Measurements from ENCODE around the gene HIF3A. TPM values are rescaled to one million over a fixed set of nuclear protein-coding genes. Genes with fewer than 3 reads are reported as not detected.

The HIF3A gene
- total and polyA plus RNA-seq, 2 experiments from 2014 or later: 54.6 to 149 TPM

DNA sequence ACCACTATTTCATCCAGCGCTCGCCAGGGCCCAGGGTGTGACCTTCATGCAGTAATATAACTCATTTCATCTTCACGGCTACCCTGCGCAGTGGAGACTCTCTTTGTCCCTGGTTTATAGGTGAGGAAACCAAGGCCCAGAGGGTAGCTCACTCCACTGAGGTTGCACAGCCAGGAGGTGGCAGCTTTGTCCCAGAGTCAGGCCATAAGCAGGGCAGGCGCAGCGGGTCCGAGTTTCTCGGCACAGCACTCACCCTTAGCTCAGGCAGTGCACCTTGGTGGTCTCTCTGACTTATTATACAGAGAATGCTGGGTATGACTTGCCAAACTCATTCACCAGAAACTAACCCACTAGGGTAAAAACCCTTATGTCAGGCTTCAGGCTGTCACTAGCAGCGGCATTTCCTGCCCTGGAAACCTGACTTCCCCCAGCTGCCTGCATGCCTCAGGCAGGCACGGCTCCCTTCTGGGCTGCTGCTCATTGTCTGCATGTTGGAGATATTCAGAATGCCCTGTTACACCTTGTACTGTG lies 74.6 kb downstream of the HIF3A start:
- no peaks in the 10 kb centered on the region for H3K9me2 ChIP-seq (replicated peaks; ENCODE audit: insufficient read depth)
- no peaks in the 10 kb centered on the region for H3K9me3 ChIP-seq (ENCODE audit: low read depth)
- no peaks in the 10 kb centered on the region for H3K36me3 ChIP-seq (replicated peaks; ENCODE audit: insufficient read depth, low read depth)
- TF ChIP-seq EZH2phosphoT487 (IDR thresholded peaks at IDR 0.05; ENCODE audit: low read depth, severe bottlenecking, unreplicated experiment): no peak
- TF ChIP-seq, protein P1, sequence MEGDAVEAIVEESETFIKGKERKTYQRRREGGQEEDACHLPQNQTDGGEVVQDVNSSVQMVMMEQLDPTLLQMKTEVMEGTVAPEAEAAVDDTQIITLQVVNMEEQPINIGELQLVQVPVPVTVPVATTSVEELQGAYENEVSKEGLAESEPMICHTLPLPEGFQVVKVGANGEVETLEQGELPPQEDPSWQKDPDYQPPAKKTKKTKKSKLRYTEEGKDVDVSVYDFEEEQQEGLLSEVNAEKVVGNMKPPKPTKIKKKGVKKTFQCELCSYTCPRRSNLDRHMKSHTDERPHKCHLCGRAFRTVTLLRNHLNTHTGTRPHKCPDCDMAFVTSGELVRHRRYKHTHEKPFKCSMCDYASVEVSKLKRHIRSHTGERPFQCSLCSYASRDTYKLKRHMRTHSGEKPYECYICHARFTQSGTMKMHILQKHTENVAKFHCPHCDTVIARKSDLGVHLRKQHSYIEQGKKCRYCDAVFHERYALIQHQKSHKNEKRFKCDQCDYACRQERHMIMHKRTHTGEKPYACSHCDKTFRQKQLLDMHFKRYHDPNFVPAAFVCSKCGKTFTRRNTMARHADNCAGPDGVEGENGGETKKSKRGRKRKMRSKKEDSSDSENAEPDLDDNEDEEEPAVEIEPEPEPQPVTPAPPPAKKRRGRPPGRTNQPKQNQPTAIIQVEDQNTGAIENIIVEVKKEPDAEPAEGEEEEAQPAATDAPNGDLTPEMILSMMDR (IDR thresholded peaks at IDR 0.05; ENCODE audit: poor library complexity): no peak
- TF ChIP-seq EZH2 (IDR thresholded peaks at IDR 0.05; ENCODE audit: borderline replicate concordance): no peak
- peaks cover 18% of the 10 kb centered on the region for H3K4me1 ChIP-seq (ENCODE audit: insufficient read depth)
- no peak overlapping the region for H3K4me2 ChIP-seq
- no peak overlapping the region for H3K27ac ChIP-seq
- H3K79me2 ChIP-seq: peaks cover 36% of the 10 kb centered on the region
- no peak overlapping the region for H3K4me3 ChIP-seq
- WGBS (ENCODE audit: low lambda C conversion rate, missing lambda C conversion rate): 81% methylated on average over 10 of the region's 10 CpGs
- no peak overlapping the region for H2AFZ ChIP-seq
- no peak for DNase-seq (ENCODE audit: low spot score)
- H4K20me1 ChIP-seq (ENCODE audit: insufficient read depth, poor library complexity, severe bottlenecking): peaks cover 13% of the 10 kb centered on the region
- H3K27me3 ChIP-seq: no peaks in the 10 kb centered on the region

- peaks cover 34% of the 10 kb centered on the region for H3K79me2 ChIP-seq
- H2AFZ ChIP-seq: no peak overlapping the region
- H3K27me3 ChIP-seq: no peaks in the 10 kb centered on the region
- no peaks in the 10 kb centered on the region for H3K9me2 ChIP-seq (replicated peaks; ENCODE audit: insufficient read depth)
- H3K27ac ChIP-seq: peak overlapping the region; percentile 76
- no peaks in the 10 kb centered on the region for H3K36me3 ChIP-seq (replicated peaks; ENCODE audit: insufficient read depth, low read depth)
- 69% methylated on average over 11 of the region's 11 CpGs for WGBS (ENCODE audit: low lambda C conversion rate, missing lambda C conversion rate)
- no peaks in the 10 kb centered on the region for H3K9me3 ChIP-seq (ENCODE audit: low read depth)
- H3K4me1 ChIP-seq (ENCODE audit: insufficient read depth): peaks cover 23% of the 10 kb centered on the region
- H3K4me3 ChIP-seq: no peak overlapping the region
- H3K4me2 ChIP-seq: peak overlapping the region; percentile 56
- no peak for DNase-seq (ENCODE audit: low spot score)
- TF ChIP-seq, protein P1 (IDR thresholded peaks at IDR 0.05; ENCODE audit: poor library complexity): no peak
- no peak for TF ChIP-seq EZH2 (IDR thresholded peaks at IDR 0.05; ENCODE audit: borderline replicate concordance)
- no peak for TF ChIP-seq EZH2phosphoT487 (IDR thresholded peaks at IDR 0.05; ENCODE audit: low read depth, severe bottlenecking, unreplicated experiment)
- H4K20me1 ChIP-seq (ENCODE audit: insufficient read depth, poor library complexity, severe bottlenecking): peaks cover 13% of the 10 kb centered on the region
Measured at GRCh38 chr19:46372901-46373490, 76.2 kb downstream of the HIF3A start.

- Histone ChIP-seq H2AFZ (no peak overlapping the region), H3K79me2 (peaks cover 33% of the 10 kb centered on the region), H3K27ac (peak overlapping the region; percentile 76), H3K27me3 (no peaks in the 10 kb centered on the region), H4K20me1 (ENCODE audit: insufficient read depth, poor library complexity, severe bottlenecking) (peaks cover 13% of the 10 kb centered on the region), H3K9me3 (ENCODE audit: low read depth) (no peaks in the 10 kb centered on the region), H3K4me2 (peak overlapping the region; percentile 56), H3K4me1 (ENCODE audit: insufficient read depth) (peaks cover 24% of the 10 kb centered on the region), H3K9me2 (replicated peaks; ENCODE audit: insufficient read depth) (no peaks in the 10 kb centered on the region), H3K4me3 (no peak overlapping the region), H3K36me3 (replicated peaks; ENCODE audit: insufficient read depth, low read depth) (no peaks in the 10 kb centered on the region)
- TF ChIP-seq, protein P1 (IDR thresholded peaks at IDR 0.05; ENCODE audit: poor library complexity): no peak
- TF ChIP-seq EZH2phosphoT487 (IDR thresholded peaks at IDR 0.05; ENCODE audit: low read depth, severe bottlenecking, unreplicated experiment) (no peak), EZH2 (IDR thresholded peaks at IDR 0.05; ENCODE audit: borderline replicate concordance) (no peak)
- WGBS (ENCODE audit: low lambda C conversion rate, missing lambda C conversion rate): 54% methylated on average over 14 of the region's 17 CpGs
- DNase-seq (ENCODE audit: low spot score): peak; percentile 57
Measured at GRCh38 chr19:46373491-46374359, 76.9 kb downstream of the HIF3A start.

All from hepatocyte (in vitro differentiated cells).